HepG2 (cell line): ENCODE measurements around the gene PRRT1B. TPM values are rescaled to one million over a fixed set of nuclear protein-coding genes. Genes with fewer than 3 reads are reported as not detected.

ENCODE experiments used
- IKZF1 ChIP-seq: fragments of 450-650 bp; IDR thresholded peaks from 2 replicates; pipeline ENCODE4 v1.7.1; 2016
- KDM5B ChIP-seq: sonication (generic); formaldehyde crosslinking; IDR thresholded peaks from 2 replicates; pipeline ENCODE4 v1.4.0; 2020; ENCODE audit warnings: missing genetic modification reagents, mild to moderate bottlenecking, borderline replicate concordance
- SKI ChIP-seq: fragments of 450-650 bp; IDR thresholded peaks from one replicate; pipeline ENCODE4 v1.6.1; 2018; ENCODE audit warnings: mild to moderate bottlenecking; ENCODE audit not compliant: partially characterized antibody
- SRSF4 ChIP-seq: fragments of 200-400 bp; formaldehyde crosslinking; IDR thresholded peaks from one replicate; pipeline ENCODE4 v1.6.1; 2018; ENCODE audit warnings: mild to moderate bottlenecking, low read depth, low read length, moderate library complexity; ENCODE audit not compliant: poor library complexity, severe bottlenecking
- ZFP1 ChIP-seq: IDR thresholded peaks from 2 replicates; pipeline ENCODE4 v1.6.1; 2016
- ZFP90 ChIP-seq: sonication (generic); formaldehyde crosslinking; IDR thresholded peaks from 2 replicates; pipeline ENCODE4 v1.8.0; 2022; ENCODE audit warnings: missing genetic modification reagents, mild to moderate bottlenecking, inconsistent platforms, borderline replicate concordance
- ZNF124 ChIP-seq: sonication (generic); formaldehyde crosslinking; IDR thresholded peaks from 2 replicates; pipeline ENCODE4 v1.4.0; 2020; ENCODE audit warnings: missing genetic modification reagents
- ZNF430 ChIP-seq: sonication (generic); formaldehyde crosslinking; IDR thresholded peaks from 2 replicates; pipeline ENCODE4 v1.9.0; 2021; ENCODE audit warnings: mild to moderate bottlenecking, missing genetic modification reagents
- ZNF841 ChIP-seq: sonication (generic); formaldehyde crosslinking; IDR thresholded peaks from 2 replicates; pipeline ENCODE4 v1.8.1; 2023; ENCODE audit warnings: missing genetic modification reagents, borderline replicate concordance
- ZNF883 ChIP-seq: sonication (generic); formaldehyde crosslinking; IDR thresholded peaks from 2 replicates; pipeline ENCODE4 v1.5.1; 2020; ENCODE audit warnings: mild to moderate bottlenecking, missing genetic modification reagents; ENCODE audit errors: not compliant biosample characterization
- polyA plus RNA-seq, 8 experiments: library from polyadenylated mRNA; depleted of rRNA in 3 of 8; stranded (reverse) in 7 of 8; unstranded in 1 of 8; fragments of >200 nt; fragmentation: Illumina TruSeq in 4 of 8; extraction: Trizol in 4 of 8; gene quantifications; 2 replicates each; pipeline versions ENCODE4 v1.2.1 to v1.2.3, GENCODE V29; 2011 to 2016; ENCODE audit warnings: low read depth in 4 of 8, missing spikeins in 1 of 8, mixed read lengths in 1 of 8; ENCODE audit not compliant: insufficient read depth in 1 of 8
- total RNA-seq, 5 experiments: library from RNA; depleted of rRNA; stranded (reverse); fragments of >200 nt; fragmentation: Illumina TruSeq; extraction: Trizol; gene quantifications; 2 replicates each; pipeline ENCODE4 v1.2.3, GENCODE V29; 2016; ENCODE audit warnings: low read depth in 1 of 5
- TF ChIP-seq, protein P1 (sequence below): sonication (generic); formaldehyde crosslinking; IDR thresholded peaks from 2 replicates; pipeline ENCODE4 v1.4.0; 2020; ENCODE audit warnings: low read depth, mild to moderate bottlenecking, missing genetic modification reagents
- TF ChIP-seq, protein P2 (sequence below): sonication (generic); formaldehyde crosslinking; IDR thresholded peaks from 2 replicates; pipeline ENCODE4 v1.8.1; 2022; ENCODE audit warnings: mild to moderate bottlenecking, missing genetic modification reagents
- TF ChIP-seq, protein P3 (sequence below): sonication (generic); formaldehyde crosslinking; IDR thresholded peaks from 2 replicates; pipeline ENCODE4 v1.4.0; 2020; ENCODE audit warnings: missing genetic modification reagents
- TF ChIP-seq, protein P4 (sequence below): sonication (generic); formaldehyde crosslinking; IDR thresholded peaks from 2 replicates; pipeline ENCODE4 v1.5.0; 2020; ENCODE audit warnings: missing genetic modification reagents
- TF ChIP-seq, protein P5 (sequence below): sonication (generic); formaldehyde crosslinking; IDR thresholded peaks from 2 replicates; pipeline ENCODE4 v1.9.0; 2021; ENCODE audit warnings: missing genetic modification reagents, borderline replicate concordance
- TF ChIP-seq, protein P6 (sequence below): sonication (generic); formaldehyde crosslinking; IDR thresholded peaks from 2 replicates; pipeline ENCODE4 v1.4.0; 2020; ENCODE audit warnings: missing genetic modification reagents

Gene PRRT1B
- total and polyA plus RNA-seq, 2 of the 13 experiments (the other 11 are each of a cell fraction or from before 2014, with no cell fraction given): not detected

DNA sequence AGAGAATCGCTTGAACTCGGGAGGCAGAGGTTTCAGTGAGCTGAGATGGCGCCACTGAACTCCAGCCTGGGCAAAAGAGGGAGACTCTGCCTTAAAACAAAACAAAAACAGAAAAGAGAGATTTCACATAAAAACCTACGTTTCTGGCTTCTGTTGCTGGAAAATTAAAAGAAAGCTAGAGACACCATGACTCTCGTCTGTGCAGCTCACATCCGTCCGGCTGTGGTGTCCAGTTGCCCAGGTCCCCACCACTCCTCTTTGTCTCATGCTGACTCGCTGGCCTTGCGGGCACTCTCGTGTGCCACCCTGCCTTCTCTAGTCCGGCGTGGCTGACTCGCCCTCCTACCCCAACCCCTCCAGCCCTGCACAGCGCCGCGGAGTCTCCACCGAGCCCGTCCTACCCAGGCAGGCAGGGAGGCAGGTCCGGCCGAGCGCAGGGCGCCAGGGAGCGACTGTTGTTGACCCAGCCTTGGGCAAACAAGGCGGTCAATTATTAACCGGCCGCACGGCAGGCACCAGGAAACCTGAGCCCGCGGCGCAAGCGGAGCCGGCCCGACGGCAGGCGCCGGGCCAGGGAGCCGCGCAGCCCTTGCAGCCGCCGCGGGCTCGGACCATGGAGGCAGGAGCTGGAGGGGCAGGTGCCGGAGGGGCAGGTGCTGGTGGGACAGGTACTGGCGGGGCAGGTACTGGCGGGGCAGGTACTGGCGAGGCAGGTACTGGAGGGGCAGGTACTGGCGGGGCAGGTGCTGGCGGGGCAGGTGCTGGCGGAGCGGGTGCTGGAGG, at the start of gene PRRT1B (continued):
- TF ChIP-seq, protein P1, sequence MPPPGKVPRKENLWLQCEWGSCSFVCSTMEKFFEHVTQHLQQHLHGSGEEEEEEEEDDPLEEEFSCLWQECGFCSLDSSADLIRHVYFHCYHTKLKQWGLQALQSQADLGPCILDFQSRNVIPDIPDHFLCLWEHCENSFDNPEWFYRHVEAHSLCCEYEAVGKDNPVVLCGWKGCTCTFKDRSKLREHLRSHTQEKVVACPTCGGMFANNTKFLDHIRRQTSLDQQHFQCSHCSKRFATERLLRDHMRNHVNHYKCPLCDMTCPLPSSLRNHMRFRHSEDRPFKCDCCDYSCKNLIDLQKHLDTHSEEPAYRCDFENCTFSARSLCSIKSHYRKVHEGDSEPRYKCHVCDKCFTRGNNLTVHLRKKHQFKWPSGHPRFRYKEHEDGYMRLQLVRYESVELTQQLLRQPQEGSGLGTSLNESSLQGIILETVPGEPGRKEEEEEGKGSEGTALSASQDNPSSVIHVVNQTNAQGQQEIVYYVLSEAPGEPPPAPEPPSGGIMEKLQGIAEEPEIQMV (CRISPR knock-in tag): peak; percentile 75; the same call in 1 of the 2 replicates
- TF ChIP-seq ZNF124 (CRISPR knock-in tag) (no peak), SRSF4 (no peak), KDM5B (peak; percentile 42; the same call in 1 of the 2 replicates), IKZF1 (no peak), ZNF430 (CRISPR knock-in tag) (0 out of 2 replicates have a peak, but pooled peaks have one; percentile 60), SKI (peak; percentile 79), ZFP1 (CRISPR knock-in tag) (no peak), ZFP90 (no peak; the same call in 1 of the 2 replicates), ZNF883 (CRISPR knock-in tag) (no peak), ZNF841 (CRISPR knock-in tag) (no peak)
- TF ChIP-seq, protein P2, sequence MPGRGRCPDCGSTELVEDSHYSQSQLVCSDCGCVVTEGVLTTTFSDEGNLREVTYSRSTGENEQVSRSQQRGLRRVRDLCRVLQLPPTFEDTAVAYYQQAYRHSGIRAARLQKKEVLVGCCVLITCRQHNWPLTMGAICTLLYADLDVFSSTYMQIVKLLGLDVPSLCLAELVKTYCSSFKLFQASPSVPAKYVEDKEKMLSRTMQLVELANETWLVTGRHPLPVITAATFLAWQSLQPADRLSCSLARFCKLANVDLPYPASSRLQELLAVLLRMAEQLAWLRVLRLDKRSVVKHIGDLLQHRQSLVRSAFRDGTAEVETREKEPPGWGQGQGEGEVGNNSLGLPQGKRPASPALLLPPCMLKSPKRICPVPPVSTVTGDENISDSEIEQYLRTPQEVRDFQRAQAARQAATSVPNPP (CRISPR knock-in tag): peak; percentile 76; the same call in 1 of the 2 replicates
- TF ChIP-seq, protein P3, sequence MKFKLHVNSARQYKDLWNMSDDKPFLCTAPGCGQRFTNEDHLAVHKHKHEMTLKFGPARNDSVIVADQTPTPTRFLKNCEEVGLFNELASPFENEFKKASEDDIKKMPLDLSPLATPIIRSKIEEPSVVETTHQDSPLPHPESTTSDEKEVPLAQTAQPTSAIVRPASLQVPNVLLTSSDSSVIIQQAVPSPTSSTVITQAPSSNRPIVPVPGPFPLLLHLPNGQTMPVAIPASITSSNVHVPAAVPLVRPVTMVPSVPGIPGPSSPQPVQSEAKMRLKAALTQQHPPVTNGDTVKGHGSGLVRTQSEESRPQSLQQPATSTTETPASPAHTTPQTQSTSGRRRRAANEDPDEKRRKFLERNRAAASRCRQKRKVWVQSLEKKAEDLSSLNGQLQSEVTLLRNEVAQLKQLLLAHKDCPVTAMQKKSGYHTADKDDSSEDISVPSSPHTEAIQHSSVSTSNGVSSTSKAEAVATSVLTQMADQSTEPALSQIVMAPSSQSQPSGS (CRISPR knock-in tag): peak; percentile 43; the same call in 1 of the 2 replicates
- TF ChIP-seq, protein P4, sequence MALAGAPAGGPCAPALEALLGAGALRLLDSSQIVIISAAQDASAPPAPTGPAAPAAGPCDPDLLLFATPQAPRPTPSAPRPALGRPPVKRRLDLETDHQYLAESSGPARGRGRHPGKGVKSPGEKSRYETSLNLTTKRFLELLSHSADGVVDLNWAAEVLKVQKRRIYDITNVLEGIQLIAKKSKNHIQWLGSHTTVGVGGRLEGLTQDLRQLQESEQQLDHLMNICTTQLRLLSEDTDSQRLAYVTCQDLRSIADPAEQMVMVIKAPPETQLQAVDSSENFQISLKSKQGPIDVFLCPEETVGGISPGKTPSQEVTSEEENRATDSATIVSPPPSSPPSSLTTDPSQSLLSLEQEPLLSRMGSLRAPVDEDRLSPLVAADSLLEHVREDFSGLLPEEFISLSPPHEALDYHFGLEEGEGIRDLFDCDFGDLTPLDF (CRISPR knock-in tag): 0 out of 2 replicates have a peak, but pooled peaks have one; percentile 56
- TF ChIP-seq, protein P5, sequence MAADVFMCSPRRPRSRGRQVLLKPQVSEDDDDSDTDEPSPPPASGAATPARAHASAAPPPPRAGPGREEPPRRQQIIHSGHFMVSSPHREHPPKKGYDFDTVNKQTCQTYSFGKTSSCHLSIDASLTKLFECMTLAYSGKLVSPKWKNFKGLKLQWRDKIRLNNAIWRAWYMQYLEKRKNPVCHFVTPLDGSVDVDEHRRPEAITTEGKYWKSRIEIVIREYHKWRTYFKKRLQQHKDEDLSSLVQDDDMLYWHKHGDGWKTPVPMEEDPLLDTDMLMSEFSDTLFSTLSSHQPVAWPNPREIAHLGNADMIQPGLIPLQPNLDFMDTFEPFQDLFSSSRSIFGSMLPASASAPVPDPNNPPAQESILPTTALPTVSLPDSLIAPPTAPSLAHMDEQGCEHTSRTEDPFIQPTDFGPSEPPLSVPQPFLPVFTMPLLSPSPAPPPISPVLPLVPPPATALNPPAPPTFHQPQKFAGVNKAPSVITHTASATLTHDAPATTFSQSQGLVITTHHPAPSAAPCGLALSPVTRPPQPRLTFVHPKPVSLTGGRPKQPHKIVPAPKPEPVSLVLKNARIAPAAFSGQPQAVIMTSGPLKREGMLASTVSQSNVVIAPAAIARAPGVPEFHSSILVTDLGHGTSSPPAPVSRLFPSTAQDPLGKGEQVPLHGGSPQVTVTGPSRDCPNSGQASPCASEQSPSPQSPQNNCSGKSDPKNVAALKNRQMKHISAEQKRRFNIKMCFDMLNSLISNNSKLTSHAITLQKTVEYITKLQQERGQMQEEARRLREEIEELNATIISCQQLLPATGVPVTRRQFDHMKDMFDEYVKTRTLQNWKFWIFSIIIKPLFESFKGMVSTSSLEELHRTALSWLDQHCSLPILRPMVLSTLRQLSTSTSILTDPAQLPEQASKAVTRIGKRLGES (CRISPR knock-in tag): no peak
- TF ChIP-seq, protein P6, sequence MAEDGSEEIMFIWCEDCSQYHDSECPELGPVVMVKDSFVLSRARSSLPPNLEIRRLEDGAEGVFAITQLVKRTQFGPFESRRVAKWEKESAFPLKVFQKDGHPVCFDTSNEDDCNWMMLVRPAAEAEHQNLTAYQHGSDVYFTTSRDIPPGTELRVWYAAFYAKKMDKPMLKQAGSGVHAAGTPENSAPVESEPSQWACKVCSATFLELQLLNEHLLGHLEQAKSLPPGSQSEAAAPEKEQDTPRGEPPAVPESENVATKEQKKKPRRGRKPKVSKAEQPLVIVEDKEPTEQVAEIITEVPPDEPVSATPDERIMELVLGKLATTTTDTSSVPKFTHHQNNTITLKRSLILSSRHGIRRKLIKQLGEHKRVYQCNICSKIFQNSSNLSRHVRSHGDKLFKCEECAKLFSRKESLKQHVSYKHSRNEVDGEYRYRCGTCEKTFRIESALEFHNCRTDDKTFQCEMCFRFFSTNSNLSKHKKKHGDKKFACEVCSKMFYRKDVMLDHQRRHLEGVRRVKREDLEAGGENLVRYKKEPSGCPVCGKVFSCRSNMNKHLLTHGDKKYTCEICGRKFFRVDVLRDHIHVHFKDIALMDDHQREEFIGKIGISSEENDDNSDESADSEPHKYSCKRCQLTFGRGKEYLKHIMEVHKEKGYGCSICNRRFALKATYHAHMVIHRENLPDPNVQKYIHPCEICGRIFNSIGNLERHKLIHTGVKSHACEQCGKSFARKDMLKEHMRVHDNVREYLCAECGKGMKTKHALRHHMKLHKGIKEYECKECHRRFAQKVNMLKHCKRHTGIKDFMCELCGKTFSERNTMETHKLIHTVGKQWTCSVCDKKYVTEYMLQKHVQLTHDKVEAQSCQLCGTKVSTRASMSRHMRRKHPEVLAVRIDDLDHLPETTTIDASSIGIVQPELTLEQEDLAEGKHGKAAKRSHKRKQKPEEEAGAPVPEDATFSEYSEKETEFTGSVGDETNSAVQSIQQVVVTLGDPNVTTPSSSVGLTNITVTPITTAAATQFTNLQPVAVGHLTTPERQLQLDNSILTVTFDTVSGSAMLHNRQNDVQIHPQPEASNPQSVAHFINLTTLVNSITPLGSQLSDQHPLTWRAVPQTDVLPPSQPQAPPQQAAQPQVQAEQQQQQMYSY (CRISPR knock-in tag): no peak
